Suprapubic skin (tissue), 3 donors: Measurements from ENCODE around the gene MAP3K20.

ENCODE experiments used
- POLR2A ChIP-seq, 2 donors: fragments of 450-650 bp; IDR thresholded peaks; one replicate each; pipeline ENCODE4 v1.6.1; 2017; ENCODE audit warnings: antibody characterized with exemption in 2 of 2, mild to moderate bottlenecking in 2 of 2, moderate library complexity in 2 of 2
- TF ChIP-seq, protein P1 (sequence below), 2 donors: fragments of 200-600 bp in 1 of 2; fragments of 450-650 bp in 1 of 2; sonication (generic) in 1 of 2; IDR thresholded peaks; one replicate each; pipeline ENCODE4 v1.5.1; 2016 to 2019; ENCODE audit warnings: antibody characterized with exemption in 2 of 2, mild to moderate bottlenecking in 1 of 2, moderate library complexity in 1 of 2

DNA sequence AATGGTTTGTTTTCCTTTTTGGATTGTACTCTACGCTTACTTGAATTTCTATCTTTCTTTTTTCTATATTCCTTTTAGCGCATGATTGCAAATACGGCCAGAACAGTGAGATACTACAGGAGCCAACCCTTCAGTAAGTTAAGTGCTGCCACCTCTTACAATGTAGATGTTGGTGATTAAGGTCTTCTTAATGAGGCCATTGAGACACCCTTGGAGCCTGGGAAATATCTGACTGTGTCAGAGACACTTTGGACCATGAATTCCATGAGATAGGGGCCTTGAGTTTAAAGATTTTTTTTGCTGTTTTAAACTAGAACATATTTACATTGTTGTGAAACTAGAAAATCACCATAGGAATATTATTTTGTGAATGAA lies 27.1 kb upstream of the MAP3K20 start:
- no peak for TF ChIP-seq POLR2A (IDR thresholded peaks at IDR 0.05)
- TF ChIP-seq, protein P1, sequence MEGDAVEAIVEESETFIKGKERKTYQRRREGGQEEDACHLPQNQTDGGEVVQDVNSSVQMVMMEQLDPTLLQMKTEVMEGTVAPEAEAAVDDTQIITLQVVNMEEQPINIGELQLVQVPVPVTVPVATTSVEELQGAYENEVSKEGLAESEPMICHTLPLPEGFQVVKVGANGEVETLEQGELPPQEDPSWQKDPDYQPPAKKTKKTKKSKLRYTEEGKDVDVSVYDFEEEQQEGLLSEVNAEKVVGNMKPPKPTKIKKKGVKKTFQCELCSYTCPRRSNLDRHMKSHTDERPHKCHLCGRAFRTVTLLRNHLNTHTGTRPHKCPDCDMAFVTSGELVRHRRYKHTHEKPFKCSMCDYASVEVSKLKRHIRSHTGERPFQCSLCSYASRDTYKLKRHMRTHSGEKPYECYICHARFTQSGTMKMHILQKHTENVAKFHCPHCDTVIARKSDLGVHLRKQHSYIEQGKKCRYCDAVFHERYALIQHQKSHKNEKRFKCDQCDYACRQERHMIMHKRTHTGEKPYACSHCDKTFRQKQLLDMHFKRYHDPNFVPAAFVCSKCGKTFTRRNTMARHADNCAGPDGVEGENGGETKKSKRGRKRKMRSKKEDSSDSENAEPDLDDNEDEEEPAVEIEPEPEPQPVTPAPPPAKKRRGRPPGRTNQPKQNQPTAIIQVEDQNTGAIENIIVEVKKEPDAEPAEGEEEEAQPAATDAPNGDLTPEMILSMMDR (IDR thresholded peaks at IDR 0.05) = no peak
